IPS DF 4.7 (cell line): ENCODE data around the gene TCF20.

Source experiments
- DNase-seq: peaks from one replicate; pipeline ENCODE4 v3.0.0-alpha.2; 2013; ENCODE audit warnings: low spot score; ENCODE audit errors: extremely low read depth

Gene TCF20

DNA sequence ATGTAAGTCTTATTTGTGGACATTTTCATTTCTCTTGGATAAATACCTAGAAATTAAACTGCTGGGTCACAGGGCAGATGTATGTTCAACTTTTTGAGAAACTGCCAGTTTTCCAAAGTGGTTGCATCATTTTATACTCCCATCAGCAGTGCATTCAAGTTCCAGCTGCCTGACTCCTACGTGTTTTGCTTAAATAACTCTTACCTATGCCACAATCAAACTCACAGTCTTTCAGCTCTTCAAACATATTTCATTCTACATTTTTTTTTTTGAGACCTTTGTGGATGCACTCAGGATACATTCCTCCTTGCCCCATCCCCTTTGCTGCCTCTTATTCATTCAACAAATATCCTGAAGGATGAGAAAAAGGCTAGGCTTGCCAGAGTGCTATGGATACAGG is 9.2 kb downstream of the TCF20 start:
- no peak for DNase-seq

DNA sequence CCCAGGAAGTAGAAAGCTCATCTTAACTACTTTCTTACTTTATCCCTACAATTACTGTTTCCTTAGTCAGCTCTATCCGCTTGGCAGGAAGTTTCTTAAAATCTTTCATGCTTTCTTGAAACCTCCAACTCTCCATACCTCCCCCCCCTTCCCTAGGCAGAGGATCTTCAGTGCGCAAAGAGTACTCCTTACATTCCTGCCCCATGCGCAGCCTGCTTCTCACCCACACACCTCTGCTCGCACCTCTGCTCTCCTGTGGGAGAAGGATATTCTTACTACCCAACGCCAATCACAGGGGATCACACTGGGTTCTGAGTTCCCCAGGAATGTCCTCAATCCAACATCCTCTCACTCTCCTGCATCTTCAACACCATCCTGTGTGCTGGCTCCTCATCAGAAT is 12.3 kb downstream of the TCF20 start:
- no peak for DNase-seq

DNA sequence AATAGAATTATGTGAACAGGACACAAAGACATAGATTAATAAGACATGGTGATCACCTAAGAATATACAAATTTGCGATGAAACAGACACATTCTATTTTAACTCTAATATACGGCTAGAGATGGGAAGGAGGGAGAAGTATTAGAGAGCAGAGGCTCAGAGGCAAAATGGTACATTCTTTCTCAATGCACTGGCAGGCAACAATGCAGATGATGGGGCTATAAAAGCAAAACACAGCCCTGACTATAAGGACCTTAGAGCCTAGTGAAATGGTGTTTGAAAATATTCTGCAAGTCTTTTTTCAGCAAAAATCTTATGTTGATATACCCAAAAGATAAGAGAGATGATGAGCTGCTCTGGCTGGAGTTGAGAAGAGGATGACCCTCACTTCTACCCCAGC is 13.1 kb downstream of the TCF20 start:
- DNase-seq: no peak

DNA sequence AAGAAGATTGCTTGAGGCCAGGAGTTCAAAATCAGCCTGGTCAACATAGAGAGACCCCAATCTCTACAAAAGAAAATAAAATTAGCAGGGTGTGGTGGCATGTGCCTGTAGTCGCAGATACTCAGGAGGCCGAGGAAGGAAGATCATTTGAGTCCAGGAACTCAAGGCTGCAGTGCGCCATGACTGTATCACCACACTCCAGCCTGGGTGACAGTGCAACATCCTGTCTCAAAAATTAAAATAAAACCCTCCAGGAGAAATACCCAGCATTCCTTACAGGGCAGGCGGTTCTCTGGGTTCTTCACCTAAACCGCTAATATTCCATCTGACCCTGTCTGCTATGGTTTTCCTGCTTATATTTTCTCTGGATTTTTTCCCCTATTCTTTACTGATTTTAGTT is 13.5 kb downstream of the TCF20 start:
- DNase-seq: no peak

DNA sequence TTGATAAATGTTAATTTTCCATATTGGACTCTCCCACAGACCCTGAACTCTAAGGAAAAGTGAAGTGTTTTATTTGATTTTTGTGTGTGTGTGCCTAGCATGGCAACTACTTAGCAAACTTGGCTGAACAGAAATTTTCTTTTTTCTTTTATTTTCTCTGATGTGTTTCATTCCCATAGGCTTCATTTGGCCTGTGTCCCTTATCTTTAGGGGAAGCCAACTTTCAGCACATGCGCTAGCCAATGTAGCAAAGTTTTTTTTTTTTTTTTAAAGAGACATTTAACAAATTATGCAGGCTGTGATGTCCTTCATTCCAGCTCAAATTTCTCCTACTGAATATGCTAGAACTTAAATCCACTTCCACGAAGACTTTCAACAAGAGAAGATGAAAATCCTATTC is 14.2 kb downstream of the TCF20 start:
- DNase-seq: no peak

DNA sequence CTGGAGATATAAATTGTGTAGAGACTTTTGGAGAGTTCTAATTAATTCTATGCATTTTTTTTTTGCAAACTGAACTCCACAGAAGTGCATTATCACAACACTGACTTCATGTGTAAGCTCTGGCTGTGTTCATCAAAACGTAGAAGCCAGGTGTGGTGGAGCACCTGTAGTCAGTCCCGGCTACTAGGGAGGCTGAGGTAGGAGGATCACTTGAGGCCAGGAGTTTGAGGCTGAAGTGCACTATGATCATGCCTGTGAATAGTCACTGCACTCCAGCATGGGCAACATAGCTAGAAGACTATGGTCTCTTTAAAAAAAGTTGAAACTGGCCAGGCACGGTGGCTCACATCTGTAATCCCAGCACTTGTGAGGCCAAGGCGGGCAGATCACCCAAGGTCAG is 20.6 kb downstream of the TCF20 start:
- no peak for DNase-seq

DNA sequence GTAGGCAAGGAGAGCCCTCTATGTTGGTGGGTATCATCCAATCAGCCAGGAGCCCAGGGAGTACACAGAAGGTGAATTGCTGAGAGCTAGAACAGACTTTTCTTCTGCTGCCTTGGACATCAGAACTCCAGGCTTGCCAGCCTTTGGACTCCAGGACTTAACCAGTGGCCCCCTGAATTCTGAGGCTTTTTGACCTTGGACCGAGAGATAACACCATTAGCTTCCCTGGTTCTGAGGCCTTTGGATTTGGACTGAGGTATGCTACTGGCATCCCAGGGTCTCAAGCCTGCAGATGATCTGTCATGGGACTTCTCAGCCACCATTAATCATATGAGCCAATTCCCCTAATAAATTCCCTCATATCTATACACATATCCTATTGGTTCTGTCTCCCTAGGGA is 21.5 kb downstream of the TCF20 start:
- no peak for DNase-seq

DNA sequence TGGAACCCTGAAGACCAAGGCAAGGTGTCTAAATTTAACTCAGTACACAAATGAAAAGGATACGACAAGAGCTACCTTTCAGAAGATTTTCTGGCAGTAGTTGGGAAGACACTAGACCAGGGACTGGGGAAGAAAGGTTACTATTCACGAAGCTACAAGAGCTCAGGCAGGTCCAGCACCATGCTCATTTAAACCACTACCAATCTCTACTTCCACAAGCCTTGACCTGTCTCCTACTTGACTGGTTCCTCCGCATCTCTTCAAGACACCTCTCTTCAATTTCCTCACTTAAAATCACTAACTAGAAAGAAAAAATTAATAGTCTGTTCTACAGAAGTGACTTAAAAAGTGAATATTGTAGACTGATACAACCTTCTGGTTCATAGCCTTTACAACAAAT is 22.9 kb downstream of the TCF20 start:
- DNase-seq: no peak

DNA sequence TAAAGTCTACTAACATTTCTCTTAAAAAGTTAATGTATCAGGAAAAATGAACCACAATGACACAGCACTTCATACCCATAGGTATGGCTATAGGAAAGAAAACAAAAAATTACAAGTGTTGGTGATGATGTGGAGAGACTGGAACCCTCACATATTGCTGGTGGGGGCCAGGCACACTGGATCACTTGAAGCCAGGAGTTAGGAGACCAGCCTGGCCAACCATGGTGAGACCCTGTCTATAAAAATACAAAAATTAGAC is 26.7 kb downstream of the TCF20 start:
- no peak for DNase-seq

DNA sequence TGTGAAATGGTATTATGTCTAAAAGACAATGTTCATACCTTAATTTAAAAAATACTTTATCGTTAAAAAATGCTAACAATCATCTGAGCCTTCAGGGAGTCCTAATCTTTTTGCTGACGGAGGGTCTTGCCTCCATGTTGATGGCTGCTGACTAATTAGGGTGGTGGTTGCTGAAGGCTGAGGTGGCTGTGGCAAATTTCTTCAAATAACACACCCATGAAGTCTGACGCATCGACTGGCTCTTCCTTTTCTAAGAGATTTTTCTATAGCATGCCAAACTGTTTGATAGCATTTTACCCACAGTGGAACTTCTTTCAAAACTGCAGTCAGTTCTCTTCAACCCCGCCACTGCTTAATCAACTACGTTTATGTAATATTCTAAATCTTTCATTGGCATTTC is 33.6 kb downstream of the TCF20 start:
- no peak for DNase-seq

DNA sequence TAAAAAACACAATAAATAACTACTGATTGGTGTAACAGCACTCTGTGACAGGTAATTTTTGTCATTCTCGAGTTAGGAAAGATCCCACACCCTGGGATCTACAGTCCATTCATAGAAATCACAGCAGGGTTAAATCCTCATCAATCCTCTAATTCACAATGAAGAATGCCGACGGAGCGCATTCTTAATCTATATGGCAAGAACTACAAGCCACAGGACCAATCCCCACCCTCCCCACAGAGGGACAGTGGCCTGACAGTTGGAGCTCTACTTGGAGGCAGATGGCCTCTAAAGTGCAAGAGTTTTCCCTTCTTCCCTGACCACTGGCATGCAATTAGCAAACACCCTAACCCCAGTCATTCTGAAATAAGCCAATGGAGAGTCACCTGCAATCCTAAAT is 34.2 kb downstream of the TCF20 start:
- DNase-seq: no peak

DNA sequence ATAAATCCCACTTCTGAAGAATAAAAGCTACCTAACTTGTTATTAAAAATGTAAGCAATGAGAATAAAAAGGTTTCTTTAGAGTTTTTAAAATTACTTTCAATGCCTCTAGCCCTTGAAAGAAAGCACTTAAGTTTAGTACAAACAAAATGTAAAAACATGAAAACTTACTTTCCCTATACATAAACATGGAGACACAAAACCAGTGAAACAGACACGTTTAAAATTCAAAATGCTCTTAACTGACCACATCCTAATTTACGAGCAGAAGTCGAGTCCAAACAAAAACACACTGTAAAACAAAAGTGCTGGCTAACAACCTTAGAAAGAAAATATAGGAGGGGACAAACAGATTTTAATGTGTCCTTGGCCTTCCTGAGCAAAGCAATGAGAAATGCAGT is 36.6 kb downstream of the TCF20 start:
- DNase-seq: no peak

DNA sequence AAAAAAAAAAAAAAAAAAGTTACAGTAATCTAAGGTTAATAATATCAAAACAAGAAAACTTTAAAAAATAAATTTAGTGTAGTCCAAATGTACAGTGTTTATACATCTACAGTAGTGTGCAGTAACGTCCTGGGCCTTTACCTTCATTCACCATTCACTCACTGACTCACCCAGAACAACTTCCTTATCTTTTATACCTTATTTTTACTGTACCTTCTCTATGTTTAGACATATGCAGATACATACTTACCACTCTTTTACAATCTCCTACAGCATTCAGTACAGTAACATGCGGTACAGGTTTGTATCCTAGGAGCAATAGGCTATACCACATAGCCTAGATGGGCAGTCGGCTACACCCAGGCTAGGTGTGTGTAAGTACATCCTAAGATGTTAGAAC is 38.5 kb downstream of the TCF20 start:
- DNase-seq: no peak

DNA sequence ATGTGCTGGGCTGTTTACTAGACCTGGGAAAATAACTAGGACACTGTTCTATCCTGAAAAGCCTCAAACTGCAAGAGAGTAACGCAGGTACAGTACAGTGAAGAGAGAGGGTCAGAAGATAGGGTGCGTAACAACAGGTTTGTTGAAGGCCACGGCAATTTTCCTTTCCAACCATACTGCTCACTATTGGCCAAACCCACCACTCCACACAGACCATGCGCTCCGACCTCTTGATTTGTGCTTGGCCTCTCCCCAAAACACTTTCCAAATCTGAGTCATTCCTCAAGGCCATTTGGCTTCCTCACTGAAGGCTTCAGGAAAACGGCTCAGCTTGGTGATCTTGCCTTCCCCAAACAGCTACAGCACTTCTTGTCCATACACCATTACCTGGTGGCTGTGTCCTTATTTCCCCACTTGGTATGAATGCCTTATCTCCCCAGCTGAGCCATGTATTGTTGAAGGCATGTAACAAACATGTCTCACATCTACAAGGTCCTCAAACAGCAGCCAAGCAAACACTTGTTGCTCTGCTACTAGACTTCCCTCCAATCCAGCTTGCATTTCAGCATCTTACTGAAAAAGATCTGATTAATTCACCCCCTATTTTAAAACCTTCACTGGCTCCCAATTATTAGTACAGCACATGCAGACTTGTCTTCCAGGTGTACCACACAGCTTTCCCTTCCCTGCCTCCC is 40.9 kb downstream of the TCF20 start:
- no peak for DNase-seq

DNA sequence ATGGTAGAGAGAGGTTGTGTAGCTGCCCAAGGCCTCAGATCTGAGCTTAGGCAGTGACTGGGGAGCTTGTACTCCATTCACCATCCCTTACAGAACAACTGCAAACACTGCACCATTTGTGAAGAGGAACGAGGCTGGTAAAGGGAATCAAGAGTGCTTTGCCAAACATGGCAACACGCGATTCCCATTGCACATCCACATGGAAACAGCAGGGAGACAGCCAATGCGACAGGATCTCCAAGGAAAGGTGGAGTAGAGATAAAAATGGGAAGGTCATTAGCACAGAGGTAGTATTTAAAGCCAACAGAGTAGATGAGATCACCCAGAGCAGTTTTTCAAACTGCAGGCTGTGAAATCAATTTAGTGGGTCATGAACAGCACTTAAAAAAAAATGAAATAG is 42.0 kb downstream of the TCF20 start:
- DNase-seq: no peak

DNA sequence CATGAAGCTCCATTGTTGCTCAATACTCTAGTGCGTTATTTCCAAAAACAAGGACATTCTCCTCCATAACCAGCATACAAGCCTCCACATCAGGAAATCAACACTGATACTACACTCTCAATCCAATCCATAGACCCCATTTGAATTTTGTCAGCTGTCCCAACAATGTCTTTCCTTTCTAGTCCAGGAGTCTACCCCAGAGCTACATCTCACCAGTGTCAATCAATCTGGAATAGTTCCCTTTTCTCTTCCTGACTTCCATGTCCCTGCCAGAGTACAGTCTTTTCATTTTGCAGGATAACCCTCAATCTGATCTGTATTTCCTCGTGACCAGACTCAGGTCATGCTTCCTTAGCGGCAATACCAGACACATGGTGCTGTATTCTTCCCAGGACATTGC is 43.0 kb downstream of the TCF20 start:
- DNase-seq: no peak

DNA sequence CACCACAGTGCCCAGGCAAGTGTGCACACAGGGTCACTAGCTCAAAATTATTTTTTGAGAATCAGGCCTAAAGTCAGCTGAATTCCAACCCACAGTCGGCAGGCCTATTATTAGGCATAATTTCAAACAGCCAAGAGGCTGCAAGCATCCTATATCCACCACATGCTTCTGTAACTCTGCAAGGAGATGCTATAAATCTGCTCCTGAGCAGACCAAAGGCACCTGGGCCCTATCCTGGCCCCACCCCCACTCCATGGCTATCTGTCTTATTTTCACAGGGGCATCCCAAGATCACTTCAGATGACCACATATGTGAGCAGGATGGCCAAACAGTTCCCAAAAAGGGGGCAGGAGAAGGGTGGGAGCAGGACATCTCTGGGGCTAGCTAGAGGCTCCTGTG is 44.6 kb downstream of the TCF20 start:
- no peak for DNase-seq

DNA sequence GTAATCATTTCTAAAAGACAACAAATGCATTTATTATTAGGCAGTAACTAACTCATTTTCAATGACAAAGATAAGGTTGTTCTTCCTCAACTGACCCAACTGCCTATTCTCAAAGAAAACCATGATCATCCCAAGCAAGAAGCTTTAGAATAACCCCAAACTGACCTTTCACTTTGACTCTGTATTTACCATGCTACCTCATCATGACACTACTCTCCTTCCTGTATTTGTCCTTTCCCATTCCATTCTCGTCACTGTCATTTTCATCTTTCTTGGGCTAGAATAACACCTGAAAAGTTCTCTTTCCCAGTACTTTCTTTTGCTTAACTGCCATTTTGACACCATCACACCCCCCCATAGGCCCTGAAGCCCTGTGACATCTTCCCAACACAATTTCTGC is 48.3 kb downstream of the TCF20 start:
- DNase-seq: no peak
